ENCODE data around the gene DOCK7.

DNA sequence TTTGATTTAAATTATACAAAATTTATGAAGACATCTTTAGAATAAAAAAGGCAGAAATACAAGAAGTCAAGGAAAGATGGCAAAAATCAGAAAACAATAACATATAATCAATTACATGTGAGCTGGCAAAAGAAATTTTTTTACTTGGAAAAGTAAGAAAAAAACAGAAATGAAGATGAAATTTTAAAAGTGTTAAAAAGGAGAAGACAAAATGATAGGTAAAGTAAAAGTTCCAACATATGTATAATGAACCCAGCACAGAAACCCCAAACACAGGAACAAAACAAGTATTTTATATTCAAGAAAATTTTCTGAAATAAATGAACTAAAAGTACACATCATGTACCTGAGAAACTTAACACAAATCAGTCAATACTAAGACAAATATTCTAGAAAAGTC, 188.0 kb downstream of the DOCK7 start:
- TF ChIP-seq CTCF (IDR thresholded peaks at IDR 0.05), result no peak
- no peak for TF ChIP-seq POLR2AphosphoS5 (IDR thresholded peaks at IDR 0.05; ENCODE audit: low read depth, low read length)
- no peak for TF ChIP-seq SIN3A (IDR thresholded peaks at IDR 0.05; ENCODE audit: borderline replicate concordance, insufficient read depth, low read depth, low read length)
- no peak for TF ChIP-seq REST (IDR thresholded peaks at IDR 0.05; ENCODE audit: insufficient read depth in 1 of 2, low read depth in 2 of 2, low read length in 1 of 2)
- no peak for TF ChIP-seq TCF7L2 (IDR thresholded peaks at IDR 0.05; ENCODE audit: low read depth, low read length)
